ENCODE data around the gene PNPLA2. TPM values are rescaled to one million over a fixed set of nuclear protein-coding genes. Genes with fewer than 3 reads are reported as not detected.
A peak's percentile ranks its signal among the peaks of the same experiment; 100 is the strongest.

PNPLA2 gene
- total RNA-seq, 1 donor from 2014 or later = 159 TPM

- DNase-seq (ENCODE audit: low spot score) = no peak
Measured at GRCh38 chr11:816433-816779, 2.3 kb upstream of the PNPLA2 start.

- peak; percentile 92 for DNase-seq (ENCODE audit: low spot score)
Measured at GRCh38 chr11:819129-819931, 616 bp downstream of the PNPLA2 start.

- DNase-seq (ENCODE audit: low spot score) = peak; percentile 89
Measured at GRCh38 chr11:819943-820649, 1.4 kb downstream of the PNPLA2 start.

- peak; percentile 78 for DNase-seq (ENCODE audit: low spot score)
Measured at GRCh38 chr11:820655-821511, 2.2 kb downstream of the PNPLA2 start.

GRCh38 chr11:821512-822371 is 3.0 kb downstream of the PNPLA2 start:
- no peak for DNase-seq (ENCODE audit: low spot score)

GRCh38 chr11:823441-824291 is 5.0 kb downstream of the PNPLA2 start:
- no peak for DNase-seq (ENCODE audit: low spot score)

GRCh38 chr11:824292-824880 is 5.7 kb downstream of the PNPLA2 start:
- DNase-seq (ENCODE audit: low spot score) = no peak

- DNase-seq (ENCODE audit: low spot score) = no peak
Measured at GRCh38 chr11:824942-825341, 6.2 kb downstream of the PNPLA2 start.

GRCh38 chr11:825366-826226 is 6.9 kb downstream of the PNPLA2 start:
- DNase-seq (ENCODE audit: low spot score) = no peak

- DNase-seq (ENCODE audit: low spot score) = no peak
Measured at GRCh38 chr11:826227-826621, 7.5 kb downstream of the PNPLA2 start.

GRCh38 chr11:826836-827145 is 8.1 kb downstream of the PNPLA2 start:
- no peak for DNase-seq (ENCODE audit: low spot score)

- DNase-seq (ENCODE audit: low spot score) = no peak
Measured at GRCh38 chr11:827146-827896, 8.6 kb downstream of the PNPLA2 start.

- no peak for DNase-seq (ENCODE audit: low spot score)
Measured at GRCh38 chr11:827897-828192, 9.1 kb downstream of the PNPLA2 start, which contains the start of gene CRACR2B. CRACR2B (plus strand) TSS chr11:827919; CDS start chr11:828608, 689 bp downstream.

- no peak for DNase-seq (ENCODE audit: low spot score)
Measured at GRCh38 chr11:828506-829175, 9.9 kb downstream of the PNPLA2 start.

- DNase-seq (ENCODE audit: low spot score) = no peak
Measured at GRCh38 chr11:829176-829846, 10.6 kb downstream of the PNPLA2 start.

GRCh38 chr11:829847-830294 is 11.2 kb downstream of the PNPLA2 start:
- DNase-seq (ENCODE audit: low spot score) = no peak
